Measurements from ENCODE around the gene UGT1A5. TPM values are rescaled to one million over a fixed set of nuclear protein-coding genes. Genes with fewer than 3 reads are reported as not detected.

Gene UGT1A5
- total and polyA plus RNA-seq, 2 of the 4 experiments (the other 2 are of a cell fraction): not detected

DNA sequence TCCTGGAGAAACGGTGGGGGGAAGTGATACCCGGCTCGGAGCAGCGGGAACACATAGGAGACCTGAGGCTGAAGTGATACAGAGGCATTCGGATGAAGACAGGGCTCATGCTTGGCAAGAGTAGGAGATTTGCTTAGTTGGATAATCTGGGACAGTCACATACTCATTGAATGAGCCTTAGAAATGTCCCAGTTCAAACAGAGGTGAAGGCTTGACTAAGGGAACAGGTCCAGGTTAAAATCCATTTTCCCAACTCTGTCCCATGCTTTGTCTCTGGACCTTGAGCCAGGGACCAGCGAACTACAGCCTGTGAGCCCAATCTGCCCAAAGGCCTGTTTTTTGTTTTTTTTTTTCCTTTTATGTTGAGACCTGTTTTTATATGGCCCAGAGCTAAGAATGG lies 18.7 kb upstream of the UGT1A5 start:
- DNase-seq (no peak), ATAC-seq (ENCODE audit: low read depth) (no peak)
- intact Hi-C loops (cut with micrococcal nuclease): no loop called here
- H3K27ac ChIP-seq (ENCODE audit: insufficient read depth, low read length): no peak overlapping the region
- no peak overlapping the region for H4K5ac ChIP-seq (ENCODE audit: low read depth, low read length)
- H3K56ac ChIP-seq (ENCODE audit: extremely low read depth, insufficient read depth, low read length): no peak overlapping the region
- no peak overlapping the region for H2AFZ ChIP-seq (replicated peaks; ENCODE audit: low read length, poor library complexity)
- no peak overlapping the region for H3K23ac ChIP-seq (ENCODE audit: low read depth, low read length)
- no peak overlapping the region for H3K4ac ChIP-seq (ENCODE audit: low read depth, low read length)
- H2BK15ac ChIP-seq (ENCODE audit: low read depth, low read length): no peak overlapping the region
- in situ Hi-C loops (cut with MboI; ENCODE audit: low sequenced_read_pairs): no loop called here
- 80% methylated on average over 1 of the region's 6 CpGs; no CpG with 5 or more reads in 1 of the 2 experiments for WGBS, 2 experiments (ENCODE audit: extremely low coverage in 2 of 2, insufficient read length in 1 of 2)
- H3K18ac ChIP-seq (ENCODE audit: low read depth, low read length): no peak overlapping the region
- TF ChIP-seq NFE2L2 (IDR thresholded peaks at IDR 0.05; ENCODE audit: low read depth, low read length): no peak
- no peak for TF ChIP-seq BHLHE40 (IDR thresholded peaks at IDR 0.05; ENCODE audit: low read depth, low read length)
- TF ChIP-seq RFX5 (IDR thresholded peaks at IDR 0.05; ENCODE audit: low read depth, low read length): no peak
- TF ChIP-seq POLR2A (IDR thresholded peaks at IDR 0.05; ENCODE audit: low read depth, low read length): no peak
- TF ChIP-seq, protein P1, sequence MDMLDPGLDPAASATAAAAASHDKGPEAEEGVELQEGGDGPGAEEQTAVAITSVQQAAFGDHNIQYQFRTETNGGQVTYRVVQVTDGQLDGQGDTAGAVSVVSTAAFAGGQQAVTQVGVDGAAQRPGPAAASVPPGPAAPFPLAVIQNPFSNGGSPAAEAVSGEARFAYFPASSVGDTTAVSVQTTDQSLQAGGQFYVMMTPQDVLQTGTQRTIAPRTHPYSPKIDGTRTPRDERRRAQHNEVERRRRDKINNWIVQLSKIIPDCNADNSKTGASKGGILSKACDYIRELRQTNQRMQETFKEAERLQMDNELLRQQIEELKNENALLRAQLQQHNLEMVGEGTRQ (IDR thresholded peaks at IDR 0.05; ENCODE audit: low read depth, low read length): no peak
- TF ChIP-seq RAD21 (IDR thresholded peaks at IDR 0.05; ENCODE audit: low read length): no peak
- no peak overlapping the region for H2AK5ac ChIP-seq (ENCODE audit: low read depth, low read length)
- H4K20me1 ChIP-seq (ENCODE audit: insufficient read depth, low read length): no peaks in the 10 kb centered on the region
- H2AK9ac ChIP-seq (replicated peaks; ENCODE audit: low read depth, low read length, poor library complexity): no peak overlapping the region
- H3K4me1 ChIP-seq (ENCODE audit: control insufficient read depth, insufficient read depth, low read length): no peaks in the 10 kb centered on the region
- H3K9ac ChIP-seq (ENCODE audit: low read depth, low read length): no peak overlapping the region
- no peaks in the 10 kb centered on the region for H3K36me3 ChIP-seq (ENCODE audit: control insufficient read depth, insufficient read depth, low read length)
- BruUV-seq (replicated peaks): no TSS peak
- no peak overlapping the region for H3K4me3 ChIP-seq (ENCODE audit: insufficient read depth, low read depth, low read length)
- H3K14ac ChIP-seq (replicated peaks; ENCODE audit: low read depth, low read length): no peak overlapping the region
- POLR2A ChIA-PET (ENCODE audit: unreplicated experiment): no interaction called here
- no peaks in the 10 kb centered on the region for H3K79me1 ChIP-seq (ENCODE audit: low read depth in 1 of 2, low read length in 2 of 2)
- H2BK5ac ChIP-seq (ENCODE audit: low read depth, low read length, poor library complexity, severe bottlenecking): no peak overlapping the region
- no peak overlapping the region for H4K8ac ChIP-seq (ENCODE audit: low read depth in 2 of 2, low read length in 2 of 2)
- no peaks in the 10 kb centered on the region for H3K9me3 ChIP-seq (ENCODE audit: control insufficient read depth, insufficient read depth, low read length)
- H3K4me2 ChIP-seq (ENCODE audit: low read depth, low read length): no peak overlapping the region
- no peaks in the 10 kb centered on the region for H3K9me1 ChIP-seq (ENCODE audit: insufficient read depth, low read length)
- H3K27me3 ChIP-seq (ENCODE audit: control insufficient read depth, insufficient read depth, low read length): peaks cover 2% of the 10 kb centered on the region
- H4K91ac ChIP-seq (ENCODE audit: insufficient read depth, low read depth, low read length): no peak overlapping the region
- no peak overlapping the region for H2BK20ac ChIP-seq (ENCODE audit: low read depth, low read length)
- dilution Hi-C loops (cut with HindIII; ENCODE audit: low sequenced_read_pairs, unreplicated experiment): no loop called here
- CTCF ChIA-PET: no interaction called here
- H2BK120ac ChIP-seq (ENCODE audit: low read depth, low read length): no peak overlapping the region
